Common myeloid progenitor, CD34-positive (primary cell): ENCODE measurements around the gene ODC1.

Experiments
- CTCF ChIA-PET: fragments of 350-600 bp; sonication (Branson Sonifier 250); formaldehyde crosslinking; loops from one replicate; lab custom pipeline; 2021; ENCODE audit warnings: antibody characterized with exemption; lab: Charles Lee
- POLR2A ChIA-PET: fragments of 350-600 bp; sonication (Branson Sonifier 250); formaldehyde crosslinking; loops from one replicate; lab custom pipeline; 2021; ENCODE audit warnings: antibody characterized with exemption; lab: Charles Lee
- DNase-seq, 3 donors: peaks; one replicate each; pipeline versions ENCODE4 v3.0.0 to v3.0.0-alpha.2; 2013
- H3K27ac ChIP-seq, 2 experiments: 1 replicate in 1 of 2; 2 replicates in 1 of 2; pipeline ENCODE4 v1.7.0; 2013; ENCODE audit warnings: inconsistent platforms in 2 of 2, low read length in 2 of 2, mild to moderate bottlenecking in 2 of 2, low read depth in 1 of 2, moderate library complexity in 1 of 2; ENCODE audit not compliant: severe bottlenecking in 2 of 2, insufficient read depth in 1 of 2, poor library complexity in 1 of 2
- H3K27me3 ChIP-seq, 5 experiments: replicated peaks in 2 of 5; 1 replicate in 3 of 5; 2 replicates in 2 of 5; pipeline versions ENCODE4 v1.6.1 to v1.7.0; 2013; ENCODE audit warnings: low read length in 4 of 5, mild to moderate bottlenecking in 2 of 5, moderate library complexity in 2 of 5, inconsistent platforms in 1 of 5; ENCODE audit not compliant: insufficient read depth in 5 of 5, control insufficient read depth in 4 of 5
- H3K36me3 ChIP-seq, 4 experiments: 1 replicate in 2 of 4; 2 replicates in 2 of 4; pipeline versions ENCODE4 v1.6.1 to v1.7.0; 2013; ENCODE audit warnings: low read length in 3 of 4, control low read depth in 1 of 4, mild to moderate bottlenecking in 1 of 4; ENCODE audit not compliant: control insufficient read depth in 4 of 4, insufficient read depth in 4 of 4
- H3K4me1 ChIP-seq, 4 experiments: 1 replicate in 3 of 4; 2 replicates in 1 of 4; pipeline versions ENCODE4 v1.6.1 to v1.7.1; 2013; ENCODE audit warnings: low read length in 3 of 4, mild to moderate bottlenecking in 3 of 4, control low read depth in 1 of 4, inconsistent platforms in 1 of 4, moderate library complexity in 1 of 4; ENCODE audit not compliant: control insufficient read depth in 4 of 4, insufficient read depth in 4 of 4; ENCODE audit errors: control extremely low read depth in 1 of 4
- H3K4me3 ChIP-seq, 7 experiments: 1 replicate in 4 of 7; 2 replicates in 3 of 7; pipeline versions ENCODE4 v1.5.1 to v1.7.0; 2013; ENCODE audit warnings: mild to moderate bottlenecking in 7 of 7, low read length in 6 of 7, moderate library complexity in 6 of 7, inconsistent platforms in 2 of 7, low read depth in 2 of 7, control low read depth in 1 of 7; ENCODE audit not compliant: insufficient read depth in 4 of 7, control insufficient read depth in 1 of 7; ENCODE audit errors: extremely low read depth in 1 of 7
- H3K9me3 ChIP-seq, 5 experiments: 1 replicate in 4 of 5; 2 replicates in 1 of 5; pipeline versions ENCODE4 v1.6.1 to v1.7.1; 2013; ENCODE audit warnings: low read length in 4 of 5, mild to moderate bottlenecking in 2 of 5, inconsistent platforms in 1 of 5, low read depth in 1 of 5, moderate library complexity in 1 of 5; ENCODE audit not compliant: control insufficient read depth in 4 of 5, insufficient read depth in 2 of 5; ENCODE audit errors: control extremely low read depth in 1 of 5
- WGBS: methylation state at CpG from one replicate; pipeline ENCODE4 v1.1.5; 2013; ENCODE audit not compliant: insufficient coverage; 5-methylcytosine and 5-hydroxymethylcytosine counted together

ODC1 gene

GRCh38 chr2:10407841-10408648 is 40.1 kb downstream of the ODC1 start:
- Histone ChIP-seq H3K27ac (peak overlapping the region in 1 of 2 experiments; percentile 47), H3K4me3 (peak overlapping the region in 5 of 7 experiments; percentile 16 to 61 (median 40)), H3K9me3 (peaks cover 0 to 4% (median 0%) of the 10 kb centered on the region in 5 experiments), H3K27me3 (no peaks in the 10 kb centered on the region), H3K4me1 (peaks cover 14 to 63% (median 55%) of the 10 kb centered on the region in 4 experiments), H3K36me3 (peaks cover 0 to 20% (median 17%) of the 10 kb centered on the region in 4 experiments)
- peak; percentile 57 to 85 (median 80) for DNase-seq
- 21% methylated on average over 5 of the region's 11 CpGs for WGBS
- POLR2A ChIA-PET: interaction anchor here (0.6 to 1.7 kb wide), 4 partner anchors 25 to 137 kb away, joined by 3 to 5 read pairs (median 4); partner anchors contain the start of gene HPCAL1
- CTCF ChIA-PET: interaction anchor here (0.9 to 8.3 kb wide), 40 partner anchors 11 to 336 kb away, joined by 3 to 94 read pairs (median 9); partner anchors contain the start of gene HPCAL1

- WGBS: 55% methylated on average over 3 of the region's 4 CpGs
- peak overlapping the region in 2 of 7 experiments; percentile 5 to 40 for H3K4me3 ChIP-seq
- H3K9me3 ChIP-seq: peaks cover 0 to 3% (median 0%) of the 10 kb centered on the region in 5 experiments
- peaks cover 0 to 22% (median 15%) of the 10 kb centered on the region in 4 experiments for H3K36me3 ChIP-seq
- ChIA-PET CTCF (interaction anchor here (0.9 to 8.3 kb wide), 25 partner anchors 14 to 283 kb away, joined by 3 to 94 read pairs (median 14); partner anchors contain the start of gene HPCAL1), POLR2A (interaction anchor here (1.7 kb wide), 1 partner anchor 105 kb away, joined by 4 read pairs; the partner anchor contains the start of gene HPCAL1)
- H3K27me3 ChIP-seq: no peaks in the 10 kb centered on the region
- H3K4me1 ChIP-seq: peaks cover 14 to 63% (median 55%) of the 10 kb centered on the region in 4 experiments
- DNase-seq: no peak
- peak overlapping the region in 1 of 2 experiments; percentile 47 for H3K27ac ChIP-seq
These were observed 40.7 kb downstream of the ODC1 start for GRCh38 chr2:10407432-10407831.

- Histone ChIP-seq H3K4me3 (no peak overlapping the region), H3K27ac (no peak overlapping the region), H3K36me3 (peaks cover 0 to 22% (median 10%) of the 10 kb centered on the region in 4 experiments), H3K27me3 (no peaks in the 10 kb centered on the region), H3K9me3 (no peaks in the 10 kb centered on the region), H3K4me1 (peaks cover 15 to 65% (median 53%) of the 10 kb centered on the region in 4 experiments)
- DNase-seq: no peak
- CTCF ChIA-PET: interaction anchor here (1.1 to 8.3 kb wide), 11 partner anchors 13 to 279 kb away, joined by 3 to 94 read pairs (median 39); partner anchors contain the start of gene HPCAL1
- WGBS: 93% methylated on average over 18 of the region's 18 CpGs
- POLR2A ChIA-PET: interaction anchor here (0.6 kb wide), 1 partner anchor 105 kb away, joined by 3 read pairs; no protein-coding TSS in a partner anchor
These were observed 41.5 kb downstream of the ODC1 start for GRCh38 chr2:10406491-10407188.

- ChIA-PET CTCF (interaction anchor here (1.1 to 8.3 kb wide), 6 partner anchors 13 to 278 kb away, joined by 3 to 94 read pairs (median 4); no protein-coding TSS in a partner anchor), POLR2A (no interaction called here)
- WGBS: 94% methylated on average over 7 of the region's 10 CpGs
- Histone ChIP-seq H3K4me1 (peaks cover 18 to 65% (median 53%) of the 10 kb centered on the region in 4 experiments), H3K4me3 (no peak overlapping the region), H3K27me3 (no peaks in the 10 kb centered on the region), H3K36me3 (peaks cover 0 to 22% (median 10%) of the 10 kb centered on the region in 4 experiments), H3K27ac (no peak overlapping the region), H3K9me3 (no peaks in the 10 kb centered on the region)
- no peak for DNase-seq
These were observed 42.1 kb downstream of the ODC1 start for GRCh38 chr2:10406016-10406415.

DNA sequence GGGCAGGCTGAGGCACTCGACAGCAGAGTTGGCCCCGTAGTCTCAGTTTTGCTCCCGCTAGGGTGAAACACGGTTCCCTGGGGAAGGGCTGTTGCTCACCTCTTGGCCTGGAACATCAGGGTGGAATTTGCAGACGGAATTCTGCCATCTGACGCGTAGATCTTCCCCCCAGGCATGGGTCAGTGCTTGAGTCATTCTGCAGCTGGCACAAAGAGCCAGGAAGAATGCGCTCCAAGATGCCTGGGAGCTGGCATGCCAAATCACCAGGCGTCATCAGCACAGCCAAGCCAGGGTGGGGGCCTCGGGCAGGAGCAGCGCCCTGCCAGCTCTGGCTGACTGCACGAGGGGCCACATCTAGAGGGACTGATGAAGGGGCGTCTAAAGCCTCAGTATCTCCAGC is 42.7 kb downstream of the ODC1 start:
- H3K9me3 ChIP-seq: no peaks in the 10 kb centered on the region
- no peak for DNase-seq
- H3K27me3 ChIP-seq: no peaks in the 10 kb centered on the region
- H3K27ac ChIP-seq: no peak overlapping the region
- H3K36me3 ChIP-seq: peaks cover 0 to 22% (median 10%) of the 10 kb centered on the region in 4 experiments
- ChIA-PET POLR2A (interaction anchor here (1.2 kb wide), 1 partner anchor 147 kb away, joined by 3 read pairs; no protein-coding TSS in a partner anchor), CTCF (interaction anchor here (1.9 to 8.3 kb wide), 3 partner anchors 12 to 77 kb away, joined by 5 to 94 read pairs (median 61); no protein-coding TSS in a partner anchor)
- no peak overlapping the region for H3K4me3 ChIP-seq
- peaks cover 14 to 65% (median 53%) of the 10 kb centered on the region in 4 experiments for H3K4me1 ChIP-seq
- 97% methylated on average over 13 of the region's 13 CpGs for WGBS

- WGBS: 98% methylated on average over 20 of the region's 20 CpGs
- no peak overlapping the region for H3K4me3 ChIP-seq
- no peaks in the 10 kb centered on the region for H3K9me3 ChIP-seq
- DNase-seq: no peak
- H3K4me1 ChIP-seq: peaks cover 13 to 66% (median 55%) of the 10 kb centered on the region in 4 experiments
- H3K27ac ChIP-seq: no peak overlapping the region
- H3K27me3 ChIP-seq: no peaks in the 10 kb centered on the region
- H3K36me3 ChIP-seq: peaks cover 0 to 22% (median 10%) of the 10 kb centered on the region in 4 experiments
- POLR2A ChIA-PET: interaction anchor here (1.2 kb wide), 1 partner anchor 146 kb away, joined by 3 read pairs; no protein-coding TSS in a partner anchor
- CTCF ChIA-PET: interaction anchor here (1.9 to 8.3 kb wide), 2 partner anchors 11 to 25 kb away, joined by 5 to 94 read pairs; no protein-coding TSS in a partner anchor
These were observed 43.6 kb downstream of the ODC1 start for GRCh38 chr2:10404324-10405143.
